GM12878 (cell line): ENCODE results near the gene ARID3B. TPM values are rescaled to one million over a fixed set of nuclear protein-coding genes. Genes with fewer than 3 reads are reported as not detected.

ENCODE experiments used
- ATAC-seq: fragments of 200-7000 bp; cut with Tn5 transposase; 3 replicates; pipeline ENCODE4 v1.9.1; 2020; ENCODE audit warnings: mild to moderate bottlenecking, moderate library complexity
- BruUV-seq: library from RNA; stranded (reverse); fragments of 400-500 nt; replicated peaks from 2 replicates; lab custom pipeline; 2021; lab: Mats Ljungman, UMichigan
- CTCF ChIA-PET: fragments of 300-600 bp; sonication (Branson Sonifier 250); formaldehyde crosslinking; extraction: SDS; loops from one replicate; lab custom pipeline; 2021; ENCODE audit warnings: inconsistent platforms; lab: Yijun Ruan, JAX
- POLR2A ChIA-PET: fragments of 350-600 bp; formaldehyde crosslinking; extraction: SDS; loops from one replicate; lab custom pipeline; 2021; ENCODE audit warnings: inconsistent platforms; lab: Charles Lee
- RAD21 ChIA-PET: fragments of 300-600 bp; sonication (Branson Sonifier 250); formaldehyde crosslinking; loops from one replicate; lab custom pipeline; 2023; ENCODE audit warnings: antibody characterized with exemption; ENCODE audit not compliant: unreplicated experiment; lab: Charles Lee
- SMC1A ChIA-PET: fragments of 300-600 bp; sonication (Branson Sonifier 250); formaldehyde crosslinking; loops from one replicate; lab custom pipeline; 2023; ENCODE audit not compliant: unreplicated experiment, uncharacterized antibody; lab: Charles Lee
- DNase-seq: peaks from one replicate; pipeline ENCODE4 v3.0.0-alpha.2; 2011; ENCODE audit warnings: low read depth, low spot score
- FAIRE-seq: peaks from 3 replicates; lab custom pipeline; 2011; peaks lifted over from hg19 to GRCh38; lab: Jason Lieb, UNC
- H2AFZ ChIP-seq: 2 replicates; pipeline ENCODE4 v1.6.0; 2011; ENCODE audit warnings: low read depth, low read length, control low read depth; ENCODE audit not compliant: control insufficient read depth
- H3K27ac ChIP-seq: 2 replicates; pipeline ENCODE4 v1.5.1; 2011; ENCODE audit warnings: control low read depth; ENCODE audit not compliant: control insufficient read depth, insufficient read depth
- H3K27me3 ChIP-seq, 2 experiments: replicated peaks in 1 of 2; 2 replicates each; pipeline versions ENCODE4 v1.6.0 to v1.6.1; 2011; ENCODE audit warnings: low read length in 1 of 2; ENCODE audit not compliant: control insufficient read depth in 2 of 2, insufficient read depth in 2 of 2
- H3K36me3 ChIP-seq, 2 experiments: 2 replicates each; pipeline ENCODE4 v1.5.1; 2011; ENCODE audit warnings: low read length in 1 of 2; ENCODE audit not compliant: control insufficient read depth in 2 of 2, insufficient read depth in 2 of 2
- H3K4me1 ChIP-seq: 2 replicates; pipeline ENCODE4 v1.6.1; 2011; ENCODE audit warnings: mild to moderate bottlenecking, low read length, moderate library complexity, mixed read lengths; ENCODE audit not compliant: control insufficient read depth, insufficient read depth
- H3K4me2 ChIP-seq: 2 replicates; pipeline ENCODE4 v1.6.0; 2011; ENCODE audit warnings: control low read depth; ENCODE audit not compliant: control insufficient read depth, insufficient read depth
- H3K4me3 ChIP-seq: fragments of 200-600 bp; sonication (generic); 2 replicates; pipeline ENCODE4 v1.5.1; 2016
- H3K79me2 ChIP-seq: 2 replicates; pipeline ENCODE4 v1.6.0; 2011; ENCODE audit warnings: low read length; ENCODE audit not compliant: control insufficient read depth, insufficient read depth
- H3K9ac ChIP-seq: 2 replicates; pipeline ENCODE4 v1.8.0; 2011; ENCODE audit warnings: low read length, control low read depth, mixed read lengths; ENCODE audit not compliant: control insufficient read depth, insufficient read depth
- H3K9me3 ChIP-seq: replicated peaks from 3 replicates; pipeline ENCODE4 v1.5.1; 2011; ENCODE audit warnings: mild to moderate bottlenecking, low read length; ENCODE audit not compliant: control insufficient read depth, insufficient read depth
- H4K20me1 ChIP-seq: 2 replicates; pipeline ENCODE4 v1.6.0; 2011; ENCODE audit not compliant: control insufficient read depth, insufficient read depth
- CREB1 ChIP-seq: IDR thresholded peaks from 2 replicates; pipeline ENCODE4 v1.6.1; 2012; ENCODE audit warnings: low read depth, mild to moderate bottlenecking, inconsistent platforms
- PAX5 ChIP-seq: IDR thresholded peaks from 2 replicates; pipeline ENCODE4 v1.6.1; 2011; ENCODE audit warnings: low read depth, low read length, borderline replicate concordance
- POLR2AphosphoS5 ChIP-seq: IDR thresholded peaks from 2 replicates; pipeline ENCODE4 v1.6.1; 2011; ENCODE audit warnings: mild to moderate bottlenecking, low read length, inconsistent platforms
- RCOR1 ChIP-seq: conservative IDR thresholded peaks from 2 replicates; pipeline ENCODE4 v1.6.1; 2012; ENCODE audit warnings: low read depth, low read length, improper control_type of control experiment
- RFX5 ChIP-seq: IDR thresholded peaks from 2 replicates; pipeline ENCODE4 v1.6.1; 2011; ENCODE audit warnings: low read depth, low read length, improper control_type of control experiment
- RUNX3 ChIP-seq: IDR thresholded peaks from 2 replicates; pipeline ENCODE4 v1.6.1; 2012; ENCODE audit warnings: low read length, inconsistent platforms
- STAT3 ChIP-seq: IDR thresholded peaks from 2 replicates; pipeline ENCODE4 v1.6.1; 2011; ENCODE audit warnings: low read depth, low read length, improper control_type of control experiment
- TARDBP ChIP-seq: IDR thresholded peaks from 2 replicates; pipeline ENCODE4 v1.6.1; 2016; ENCODE audit warnings: borderline replicate concordance
- WGBS: methylation state at CpG from one replicate; pipeline ENCODE4 v1.1.6; 2016; ENCODE audit warnings: low lambda C conversion rate; ENCODE audit not compliant: insufficient replicate concordance, insufficient coverage; ENCODE audit errors: missing lambda C conversion rate; 5-methylcytosine and 5-hydroxymethylcytosine counted together
- in situ Hi-C: fragments of 300-500 bp; cut with MboI; formaldehyde crosslinking; loops from 9 replicates; pipeline ENCODE4 v1.14.3; 2018; ENCODE audit warnings: mixed read lengths
- intact Hi-C: fragments of 100-400 bp; cut with micrococcal nuclease; formaldehyde crosslinking; loops from one replicate; pipeline ENCODE4 v1.14.2; 2022; ENCODE audit not compliant: unreplicated experiment
- polyA plus RNA-seq, 11 experiments: library from polyadenylated mRNA; depleted of rRNA in 4 of 11; unstranded in 6 of 11; stranded (reverse) in 5 of 11; fragments of >200 nt; fragmentation: Nextera tagmentation in 4 of 11; fragmentation: Illumina TruSeq in 1 of 11; extraction: Ambion mirVana in 4 of 11; extraction: Trizol in 1 of 11; gene quantifications; 1 replicate in 1 of 11; 2 replicates in 10 of 11; pipeline versions ENCODE4 v1.2.1 to v1.2.3, GENCODE V29; 2011 to 2016; ENCODE audit warnings: inconsistent platforms in 2 of 11, missing spikeins in 2 of 11, low read depth in 1 of 11
- total RNA-seq, 4 experiments: library from RNA; depleted of rRNA in 3 of 4; stranded (reverse); fragments of >200 nt in 3 of 4; fragmentation: Illumina TruSeq in 1 of 4; extraction: Trizol in 1 of 4; gene quantifications; 2 replicates each; pipeline versions ENCODE4 v1.2.1 to v1.2.3, GENCODE V29; 2013 to 2021
- TF ChIP-seq, protein P1 (sequence below): fragments of 450-650 bp; IDR thresholded peaks from 2 replicates; pipeline ENCODE4 v1.6.1; 2016; ENCODE audit warnings: mild to moderate bottlenecking
- TF ChIP-seq, protein P2 (sequence below): IDR thresholded peaks from 2 replicates; pipeline ENCODE4 v1.6.1; 2012; ENCODE audit warnings: mild to moderate bottlenecking, low read depth, low read length
- TF ChIP-seq, protein P3 (sequence below): IDR thresholded peaks from 2 replicates; pipeline ENCODE4 v1.6.1; 2012; ENCODE audit warnings: improper control_type of control experiment, low read depth, low read length; ENCODE audit not compliant: insufficient replicate concordance

The ARID3B gene
- total and polyA plus RNA-seq, 10 of the 15 experiments (the other 5 are each of a cell fraction or from before 2014, with no cell fraction given), result 1.1 to 33.4 (median 24.0) TPM

DNA sequence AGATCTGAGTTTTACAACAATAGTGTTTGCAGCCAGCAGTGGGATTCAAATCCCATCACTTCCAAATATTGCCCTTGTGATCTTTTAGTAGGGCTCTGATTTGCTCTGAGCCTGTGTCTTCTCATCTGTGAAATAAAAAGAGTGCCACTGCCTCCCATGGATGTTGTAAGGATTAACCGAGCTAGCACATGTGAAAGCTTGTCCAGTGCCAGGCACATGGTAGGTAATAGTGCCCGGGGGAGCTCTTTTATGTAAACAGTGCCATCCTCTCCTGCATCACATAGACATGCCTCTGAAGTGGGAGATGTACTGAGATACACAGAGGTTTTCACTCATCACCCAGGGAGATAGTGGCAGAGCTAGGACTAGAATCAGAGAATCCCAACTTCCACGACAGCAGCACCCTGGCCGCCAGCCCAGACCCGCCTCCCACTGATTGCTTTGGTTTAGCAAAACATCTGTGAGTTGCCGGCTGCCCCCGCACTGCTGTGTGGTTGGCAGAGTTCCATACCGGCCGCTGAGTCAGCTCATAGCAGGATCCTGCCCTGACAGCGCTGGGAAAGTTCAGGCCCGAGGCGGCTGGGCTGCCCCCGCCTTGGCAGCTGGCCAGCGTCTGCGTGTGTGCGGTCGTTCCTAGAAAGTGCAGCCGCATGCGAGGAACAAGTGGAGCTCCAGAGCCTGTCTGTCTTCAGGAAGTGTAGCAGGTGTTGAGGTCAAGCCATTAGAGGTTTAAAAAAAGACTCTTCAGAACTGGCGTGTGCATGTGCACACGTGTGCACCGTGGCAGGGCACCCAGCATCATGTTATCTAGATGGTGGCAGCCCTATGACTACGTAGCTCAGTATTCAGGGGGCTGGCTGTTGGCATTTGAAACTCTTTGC lies 5.0 kb downstream of the ARID3B start:
- H2AFZ ChIP-seq, result no peak overlapping the region
- peak overlapping the region; percentile 45 for H3K9ac ChIP-seq
- in situ Hi-C loops, result no loop called here
- DNase-seq, result peak; percentile 77
- peak overlapping the region; percentile 72 for H3K27ac ChIP-seq
- ChIA-PET SMC1A (interaction anchor here (0.6 to 2.2 kb wide), 16 partner anchors 10 to 559 kb away, joined by 3 to 10 read pairs (median 4); partner anchors contain the start of gene UBL7), POLR2A (interaction anchor here (0.5 to 1.6 kb wide), 14 partner anchors 10 to 477 kb away, joined by 3 to 8 read pairs (median 3); partner anchors contain the start of genes CLK3, PPCDC and UBL7), CTCF (interaction anchor here (0.9 to 2.3 kb wide), 21 partner anchors 10 to 225 kb away, joined by 3 to 9 read pairs (median 3); partner anchors contain the start of gene UBL7), RAD21 (interaction anchor here (0.5 to 2.1 kb wide), 17 partner anchors 11 to 225 kb away, joined by 3 to 9 read pairs (median 4); partner anchors contain the start of gene UBL7)
- no peaks in the 10 kb centered on the region for H3K9me3 ChIP-seq
- peaks cover 16% of the 10 kb centered on the region for H3K4me1 ChIP-seq
- WGBS, result 3% methylated on average over 23 of the region's 23 CpGs
- peak; percentile 58 for ATAC-seq
- intact Hi-C loops, result loop anchor here (5.0 kb wide), 1 partner anchor 71 kb away; the partner anchor contains the start of gene CLK3
- peak overlapping the region; percentile 48 for H3K4me3 ChIP-seq
- BruUV-seq, result no TSS peak
- H4K20me1 ChIP-seq, result peaks cover 7% of the 10 kb centered on the region
- no peaks in the 10 kb centered on the region for H3K27me3 ChIP-seq
- H3K79me2 ChIP-seq, result peaks cover 96% of the 10 kb centered on the region
- H3K36me3 ChIP-seq, result peaks cover 6 to 38% of the 10 kb centered on the region in 2 experiments
- FAIRE-seq, result peak; percentile 61
- peak overlapping the region; percentile 51 for H3K4me2 ChIP-seq
- peak; percentile 92 for TF ChIP-seq RUNX3
- TF ChIP-seq POLR2AphosphoS5, result peak; percentile 76
- TF ChIP-seq, protein P1, sequence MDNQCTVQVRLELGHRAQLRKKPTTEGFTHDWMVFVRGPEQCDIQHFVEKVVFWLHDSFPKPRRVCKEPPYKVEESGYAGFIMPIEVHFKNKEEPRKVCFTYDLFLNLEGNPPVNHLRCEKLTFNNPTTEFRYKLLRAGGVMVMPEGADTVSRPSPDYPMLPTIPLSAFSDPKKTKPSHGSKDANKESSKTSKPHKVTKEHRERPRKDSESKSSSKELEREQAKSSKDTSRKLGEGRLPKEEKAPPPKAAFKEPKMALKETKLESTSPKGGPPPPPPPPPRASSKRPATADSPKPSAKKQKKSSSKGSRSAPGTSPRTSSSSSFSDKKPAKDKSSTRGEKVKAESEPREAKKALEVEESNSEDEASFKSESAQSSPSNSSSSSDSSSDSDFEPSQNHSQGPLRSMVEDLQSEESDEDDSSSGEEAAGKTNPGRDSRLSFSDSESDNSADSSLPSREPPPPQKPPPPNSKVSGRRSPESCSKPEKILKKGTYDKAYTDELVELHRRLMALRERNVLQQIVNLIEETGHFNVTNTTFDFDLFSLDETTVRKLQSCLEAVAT, result 0 out of 2 replicates have a peak, but pooled peaks have one; percentile 30
- TF ChIP-seq, protein P2, sequence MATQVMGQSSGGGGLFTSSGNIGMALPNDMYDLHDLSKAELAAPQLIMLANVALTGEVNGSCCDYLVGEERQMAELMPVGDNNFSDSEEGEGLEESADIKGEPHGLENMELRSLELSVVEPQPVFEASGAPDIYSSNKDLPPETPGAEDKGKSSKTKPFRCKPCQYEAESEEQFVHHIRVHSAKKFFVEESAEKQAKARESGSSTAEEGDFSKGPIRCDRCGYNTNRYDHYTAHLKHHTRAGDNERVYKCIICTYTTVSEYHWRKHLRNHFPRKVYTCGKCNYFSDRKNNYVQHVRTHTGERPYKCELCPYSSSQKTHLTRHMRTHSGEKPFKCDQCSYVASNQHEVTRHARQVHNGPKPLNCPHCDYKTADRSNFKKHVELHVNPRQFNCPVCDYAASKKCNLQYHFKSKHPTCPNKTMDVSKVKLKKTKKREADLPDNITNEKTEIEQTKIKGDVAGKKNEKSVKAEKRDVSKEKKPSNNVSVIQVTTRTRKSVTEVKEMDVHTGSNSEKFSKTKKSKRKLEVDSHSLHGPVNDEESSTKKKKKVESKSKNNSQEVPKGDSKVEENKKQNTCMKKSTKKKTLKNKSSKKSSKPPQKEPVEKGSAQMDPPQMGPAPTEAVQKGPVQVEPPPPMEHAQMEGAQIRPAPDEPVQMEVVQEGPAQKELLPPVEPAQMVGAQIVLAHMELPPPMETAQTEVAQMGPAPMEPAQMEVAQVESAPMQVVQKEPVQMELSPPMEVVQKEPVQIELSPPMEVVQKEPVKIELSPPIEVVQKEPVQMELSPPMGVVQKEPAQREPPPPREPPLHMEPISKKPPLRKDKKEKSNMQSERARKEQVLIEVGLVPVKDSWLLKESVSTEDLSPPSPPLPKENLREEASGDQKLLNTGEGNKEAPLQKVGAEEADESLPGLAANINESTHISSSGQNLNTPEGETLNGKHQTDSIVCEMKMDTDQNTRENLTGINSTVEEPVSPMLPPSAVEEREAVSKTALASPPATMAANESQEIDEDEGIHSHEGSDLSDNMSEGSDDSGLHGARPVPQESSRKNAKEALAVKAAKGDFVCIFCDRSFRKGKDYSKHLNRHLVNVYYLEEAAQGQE, result no peak
- no peak for TF ChIP-seq RFX5
- peak; percentile 78 for TF ChIP-seq CREB1
- TF ChIP-seq, protein P3, sequence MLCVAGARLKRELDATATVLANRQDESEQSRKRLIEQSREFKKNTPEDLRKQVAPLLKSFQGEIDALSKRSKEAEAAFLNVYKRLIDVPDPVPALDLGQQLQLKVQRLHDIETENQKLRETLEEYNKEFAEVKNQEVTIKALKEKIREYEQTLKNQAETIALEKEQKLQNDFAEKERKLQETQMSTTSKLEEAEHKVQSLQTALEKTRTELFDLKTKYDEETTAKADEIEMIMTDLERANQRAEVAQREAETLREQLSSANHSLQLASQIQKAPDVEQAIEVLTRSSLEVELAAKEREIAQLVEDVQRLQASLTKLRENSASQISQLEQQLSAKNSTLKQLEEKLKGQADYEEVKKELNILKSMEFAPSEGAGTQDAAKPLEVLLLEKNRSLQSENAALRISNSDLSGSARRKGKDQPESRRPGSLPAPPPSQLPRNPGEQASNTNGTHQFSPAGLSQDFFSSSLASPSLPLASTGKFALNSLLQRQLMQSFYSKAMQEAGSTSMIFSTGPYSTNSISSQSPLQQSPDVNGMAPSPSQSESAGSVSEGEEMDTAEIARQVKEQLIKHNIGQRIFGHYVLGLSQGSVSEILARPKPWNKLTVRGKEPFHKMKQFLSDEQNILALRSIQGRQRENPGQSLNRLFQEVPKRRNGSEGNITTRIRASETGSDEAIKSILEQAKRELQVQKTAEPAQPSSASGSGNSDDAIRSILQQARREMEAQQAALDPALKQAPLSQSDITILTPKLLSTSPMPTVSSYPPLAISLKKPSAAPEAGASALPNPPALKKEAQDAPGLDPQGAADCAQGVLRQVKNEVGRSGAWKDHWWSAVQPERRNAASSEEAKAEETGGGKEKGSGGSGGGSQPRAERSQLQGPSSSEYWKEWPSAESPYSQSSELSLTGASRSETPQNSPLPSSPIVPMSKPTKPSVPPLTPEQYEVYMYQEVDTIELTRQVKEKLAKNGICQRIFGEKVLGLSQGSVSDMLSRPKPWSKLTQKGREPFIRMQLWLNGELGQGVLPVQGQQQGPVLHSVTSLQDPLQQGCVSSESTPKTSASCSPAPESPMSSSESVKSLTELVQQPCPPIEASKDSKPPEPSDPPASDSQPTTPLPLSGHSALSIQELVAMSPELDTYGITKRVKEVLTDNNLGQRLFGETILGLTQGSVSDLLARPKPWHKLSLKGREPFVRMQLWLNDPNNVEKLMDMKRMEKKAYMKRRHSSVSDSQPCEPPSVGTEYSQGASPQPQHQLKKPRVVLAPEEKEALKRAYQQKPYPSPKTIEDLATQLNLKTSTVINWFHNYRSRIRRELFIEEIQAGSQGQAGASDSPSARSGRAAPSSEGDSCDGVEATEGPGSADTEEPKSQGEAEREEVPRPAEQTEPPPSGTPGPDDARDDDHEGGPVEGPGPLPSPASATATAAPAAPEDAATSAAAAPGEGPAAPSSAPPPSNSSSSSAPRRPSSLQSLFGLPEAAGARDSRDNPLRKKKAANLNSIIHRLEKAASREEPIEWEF, result peak; percentile 68
- TF ChIP-seq RCOR1, result no peak
- TF ChIP-seq PAX5, result peak; percentile 76; the same call in 1 of the 2 replicates
- TF ChIP-seq TARDBP, result 0 out of 2 replicates have a peak, but pooled peaks have one; percentile 16
- no peak for TF ChIP-seq STAT3
